Mesenchymal stem cell (in vitro differentiated cells and primary cell): ENCODE results near the gene VAMP2.

ENCODE experiments used
- DNase-seq: peaks from one replicate; pipeline ENCODE4 v3.0.0-alpha.2; 2013
- H2AFZ ChIP-seq: one replicate; pipeline ENCODE4 v1.6.1; 2013; ENCODE audit warnings: low read depth, mild to moderate bottlenecking, control low read depth, inconsistent platforms, low read length, moderate library complexity
- H2AK5ac ChIP-seq: 2 replicates; pipeline ENCODE4 v1.6.1; 2013; ENCODE audit warnings: low read length, moderate library complexity, mild to moderate bottlenecking, inconsistent platforms; ENCODE audit not compliant: severe bottlenecking
- H2BK120ac ChIP-seq: one replicate; pipeline ENCODE4 v1.6.1; 2013; ENCODE audit warnings: low read depth, mild to moderate bottlenecking, inconsistent platforms, low read length, moderate library complexity
- H2BK12ac ChIP-seq, 2 experiments: one replicate each; pipeline ENCODE4 v1.6.1; 2013; ENCODE audit warnings: inconsistent platforms in 2 of 2, low read length in 2 of 2, mild to moderate bottlenecking in 2 of 2, moderate library complexity in 2 of 2, control low read depth in 1 of 2
- H2BK15ac ChIP-seq: one replicate; pipeline ENCODE4 v1.6.1; 2013; ENCODE audit warnings: mild to moderate bottlenecking, low read depth, inconsistent platforms; ENCODE audit not compliant: poor library complexity, severe bottlenecking
- H2BK5ac ChIP-seq: 2 replicates; pipeline ENCODE4 v1.6.1; 2013; ENCODE audit warnings: low read depth, mild to moderate bottlenecking, low read length, control low read depth, inconsistent platforms; ENCODE audit not compliant: poor library complexity, severe bottlenecking
- H3K14ac ChIP-seq, 2 experiments: one replicate each; pipeline ENCODE4 v1.6.1; 2013; ENCODE audit warnings: inconsistent platforms in 2 of 2, low read length in 2 of 2, control low read depth in 1 of 2, mild to moderate bottlenecking in 1 of 2, moderate library complexity in 1 of 2
- H3K18ac ChIP-seq, 2 experiments: one replicate each; pipeline ENCODE4 v1.6.1; 2013; ENCODE audit warnings: inconsistent platforms in 2 of 2, low read length in 2 of 2, control low read depth in 1 of 2, low read depth in 1 of 2, mild to moderate bottlenecking in 1 of 2
- H3K23ac ChIP-seq, 2 experiments: one replicate each; pipeline ENCODE4 v1.6.1; 2013; ENCODE audit warnings: inconsistent platforms in 2 of 2, low read length in 2 of 2, mild to moderate bottlenecking in 2 of 2, moderate library complexity in 2 of 2, control low read depth in 1 of 2
- H3K27ac ChIP-seq: 2 replicates; pipeline ENCODE4 v1.5.1; 2013; ENCODE audit warnings: mild to moderate bottlenecking, moderate library complexity, low read length, control low read depth, inconsistent platforms; ENCODE audit not compliant: poor library complexity, severe bottlenecking
- H3K27me3 ChIP-seq, 2 experiments: 2 replicates each; pipeline versions ENCODE4 v1.6.1 to v1.7.0; 2013; ENCODE audit warnings: low read length in 2 of 2, mild to moderate bottlenecking in 2 of 2, moderate library complexity in 2 of 2, control low read depth in 1 of 2, inconsistent platforms in 1 of 2; ENCODE audit not compliant: control insufficient read depth in 1 of 2, insufficient read depth in 1 of 2
- H3K36me3 ChIP-seq, 2 experiments: 2 replicates each; pipeline versions ENCODE4 v1.6.1 to v1.7.0; 2013; ENCODE audit warnings: low read length in 2 of 2, control low read depth in 1 of 2, inconsistent platforms in 1 of 2, low read depth in 1 of 2, mild to moderate bottlenecking in 1 of 2; ENCODE audit not compliant: insufficient read depth in 2 of 2, control insufficient read depth in 1 of 2
- H3K4ac ChIP-seq, 2 experiments: one replicate each; pipeline ENCODE4 v1.6.1; 2013; ENCODE audit warnings: inconsistent platforms in 2 of 2, low read length in 2 of 2, mild to moderate bottlenecking in 2 of 2, moderate library complexity in 2 of 2, control low read depth in 1 of 2, low read depth in 1 of 2
- H3K4me1 ChIP-seq: 2 replicates; pipeline ENCODE4 v1.6.1; 2013; ENCODE audit warnings: low read depth, low read length, control low read depth; ENCODE audit not compliant: control insufficient read depth, insufficient read depth
- H3K4me2 ChIP-seq: 2 replicates; pipeline ENCODE4 v1.6.1; 2013; ENCODE audit warnings: low read length, mild to moderate bottlenecking, inconsistent platforms; ENCODE audit not compliant: poor library complexity, severe bottlenecking
- H3K4me3 ChIP-seq, 2 experiments: 2 replicates each; pipeline versions ENCODE4 v1.5.1 to v1.7.0; 2013; ENCODE audit warnings: low read length in 2 of 2, mild to moderate bottlenecking in 2 of 2, control low read depth in 1 of 2, low read depth in 1 of 2; ENCODE audit not compliant: insufficient read depth in 1 of 2
- H3K79me1 ChIP-seq: replicated peaks from 2 replicates; pipeline ENCODE4 v1.6.1; 2013; ENCODE audit warnings: mild to moderate bottlenecking, control low read depth, low read length, inconsistent platforms; ENCODE audit not compliant: poor library complexity, severe bottlenecking
- H3K9ac ChIP-seq: 2 replicates; pipeline ENCODE4 v1.7.0; 2013; ENCODE audit warnings: mild to moderate bottlenecking, low read length, moderate library complexity
- H3K9me3 ChIP-seq: 2 replicates; pipeline ENCODE4 v1.7.0; 2013; ENCODE audit warnings: mild to moderate bottlenecking, low read length; ENCODE audit not compliant: control insufficient read depth
- H4K8ac ChIP-seq: one replicate; pipeline ENCODE4 v1.6.1; 2013; ENCODE audit warnings: inconsistent platforms, mild to moderate bottlenecking, low read length, moderate library complexity
- H4K91ac ChIP-seq: one replicate; pipeline ENCODE4 v1.6.1; 2013; ENCODE audit warnings: mild to moderate bottlenecking, low read length, inconsistent platforms
- WGBS: methylation state at CpG from one replicate; pipeline ENCODE4 v1.1.7; 2013; ENCODE audit warnings: mixed read lengths; 5-methylcytosine and 5-hydroxymethylcytosine counted together

Gene VAMP2

GRCh38 chr17:8187517-8188262 is 24.9 kb upstream of the VAMP2 start:
- peak overlapping the region; percentile 75 for H2BK15ac ChIP-seq
- WGBS, result under 1% methylated on average over 25 of the region's 25 CpGs
- no peak overlapping the region for H2AFZ ChIP-seq
- peak overlapping the region; percentile 86 for H3K27ac ChIP-seq
- no peak overlapping the region for H2AK5ac ChIP-seq
- H4K8ac ChIP-seq, result no peak overlapping the region
- peak overlapping the region in 1 of 2 experiments; percentile 47 for H3K4ac ChIP-seq
- peak overlapping the region; percentile 35 for H2BK120ac ChIP-seq
- H3K79me1 ChIP-seq, result peaks cover 4% of the 10 kb centered on the region
- H2BK5ac ChIP-seq, result no peak overlapping the region
- peak overlapping the region; percentile 91 for H3K4me2 ChIP-seq
- peak overlapping the region; percentile 88 for H3K9ac ChIP-seq
- H3K23ac ChIP-seq, result peak overlapping the region in 1 of 2 experiments; percentile 75
- no peak overlapping the region for H3K14ac ChIP-seq
- H3K18ac ChIP-seq, result peak overlapping the region; percentile 40 to 56
- peak overlapping the region; percentile 38 to 99 for H3K4me3 ChIP-seq
- H3K36me3 ChIP-seq, result no peaks in the 10 kb centered on the region
- H4K91ac ChIP-seq, result no peak overlapping the region
- peak overlapping the region; percentile 25 to 75 for H2BK12ac ChIP-seq
- no peaks in the 10 kb centered on the region for H3K27me3 ChIP-seq
- no peaks in the 10 kb centered on the region for H3K9me3 ChIP-seq
- DNase-seq, result peak; percentile 100
- H3K4me1 ChIP-seq, result peaks cover 20% of the 10 kb centered on the region

- H3K14ac ChIP-seq, result no peak overlapping the region
- no peaks in the 10 kb centered on the region for H3K36me3 ChIP-seq
- H3K79me1 ChIP-seq, result peaks cover 4% of the 10 kb centered on the region
- peak overlapping the region; percentile 84 for H3K4me2 ChIP-seq
- DNase-seq, result peak; percentile 96
- peak overlapping the region in 1 of 2 experiments; percentile 77 for H3K4ac ChIP-seq
- no peak overlapping the region for H2BK5ac ChIP-seq
- H3K18ac ChIP-seq, result peak overlapping the region; percentile 67 to 92
- peak overlapping the region; percentile 33 to 84 for H2BK12ac ChIP-seq
- no peak overlapping the region for H2BK15ac ChIP-seq
- under 1% methylated on average over 31 of the region's 32 CpGs for WGBS
- no peaks in the 10 kb centered on the region for H3K27me3 ChIP-seq
- H2AK5ac ChIP-seq, result no peak overlapping the region
- peaks cover 20% of the 10 kb centered on the region for H3K4me1 ChIP-seq
- H3K4me3 ChIP-seq, result peak overlapping the region; percentile 82 to 99
- no peak overlapping the region for H2BK120ac ChIP-seq
- H3K27ac ChIP-seq, result peak overlapping the region; percentile 86
- H4K91ac ChIP-seq, result peak overlapping the region; percentile 93
- peak overlapping the region; percentile 48 for H2AFZ ChIP-seq
- peak overlapping the region; percentile 88 for H3K9ac ChIP-seq
- H4K8ac ChIP-seq, result peak overlapping the region; percentile 85
- H3K9me3 ChIP-seq, result no peaks in the 10 kb centered on the region
- H3K23ac ChIP-seq, result peak overlapping the region in 1 of 2 experiments; percentile 29
Measured at GRCh38 chr17:8186787-8187516, 24.2 kb upstream of the VAMP2 start.

- no peaks in the 10 kb centered on the region for H3K9me3 ChIP-seq
- H4K8ac ChIP-seq, result peak overlapping the region; percentile 76
- H2BK12ac ChIP-seq, result no peak overlapping the region
- H3K36me3 ChIP-seq, result no peaks in the 10 kb centered on the region
- peaks cover 20% of the 10 kb centered on the region for H3K4me1 ChIP-seq
- H3K23ac ChIP-seq, result no peak overlapping the region
- peak overlapping the region; percentile 74 for H3K4me2 ChIP-seq
- H2BK120ac ChIP-seq, result no peak overlapping the region
- no peaks in the 10 kb centered on the region for H3K27me3 ChIP-seq
- under 1% methylated on average over 23 of the region's 23 CpGs for WGBS
- peak overlapping the region; percentile 48 for H2AFZ ChIP-seq
- H4K91ac ChIP-seq, result no peak overlapping the region
- no peak overlapping the region for H2BK5ac ChIP-seq
- H3K4me3 ChIP-seq, result peak overlapping the region; percentile 82 to 99
- peaks cover 4% of the 10 kb centered on the region for H3K79me1 ChIP-seq
- peak overlapping the region; percentile 88 for H3K9ac ChIP-seq
- no peak overlapping the region for H2AK5ac ChIP-seq
- DNase-seq, result no peak
- H3K14ac ChIP-seq, result no peak overlapping the region
- peak overlapping the region; percentile 41 for H2BK15ac ChIP-seq
- H3K27ac ChIP-seq, result peak overlapping the region; percentile 79
- no peak overlapping the region for H3K4ac ChIP-seq
- H3K18ac ChIP-seq, result peak overlapping the region; percentile 67 to 70
Measured at GRCh38 chr17:8186446-8186786, 23.7 kb upstream of the VAMP2 start.
